A549 treated with ZK216348 at 1 μM for 4 hours (cell line): ENCODE results near the gene COQ5. TPM values are rescaled to one million over a fixed set of nuclear protein-coding genes. Genes with fewer than 3 reads are reported as not detected.

Source experiments
- total RNA-seq: library from RNA; stranded (reverse); fragments of 200-300 nt; extraction: Qiagen RNA extraction; gene quantifications from 5 replicates; pipeline ENCODE4 v1.2.3, GENCODE V29; 2022; ENCODE audit warnings: low read depth

COQ5 gene, protein sequence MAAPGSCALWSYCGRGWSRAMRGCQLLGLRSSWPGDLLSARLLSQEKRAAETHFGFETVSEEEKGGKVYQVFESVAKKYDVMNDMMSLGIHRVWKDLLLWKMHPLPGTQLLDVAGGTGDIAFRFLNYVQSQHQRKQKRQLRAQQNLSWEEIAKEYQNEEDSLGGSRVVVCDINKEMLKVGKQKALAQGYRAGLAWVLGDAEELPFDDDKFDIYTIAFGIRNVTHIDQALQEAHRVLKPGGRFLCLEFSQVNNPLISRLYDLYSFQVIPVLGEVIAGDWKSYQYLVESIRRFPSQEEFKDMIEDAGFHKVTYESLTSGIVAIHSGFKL
- 24.4 to 30.2 TPM (median 25.9 TPM) in 5 replicates for total RNA-seq

DNA sequence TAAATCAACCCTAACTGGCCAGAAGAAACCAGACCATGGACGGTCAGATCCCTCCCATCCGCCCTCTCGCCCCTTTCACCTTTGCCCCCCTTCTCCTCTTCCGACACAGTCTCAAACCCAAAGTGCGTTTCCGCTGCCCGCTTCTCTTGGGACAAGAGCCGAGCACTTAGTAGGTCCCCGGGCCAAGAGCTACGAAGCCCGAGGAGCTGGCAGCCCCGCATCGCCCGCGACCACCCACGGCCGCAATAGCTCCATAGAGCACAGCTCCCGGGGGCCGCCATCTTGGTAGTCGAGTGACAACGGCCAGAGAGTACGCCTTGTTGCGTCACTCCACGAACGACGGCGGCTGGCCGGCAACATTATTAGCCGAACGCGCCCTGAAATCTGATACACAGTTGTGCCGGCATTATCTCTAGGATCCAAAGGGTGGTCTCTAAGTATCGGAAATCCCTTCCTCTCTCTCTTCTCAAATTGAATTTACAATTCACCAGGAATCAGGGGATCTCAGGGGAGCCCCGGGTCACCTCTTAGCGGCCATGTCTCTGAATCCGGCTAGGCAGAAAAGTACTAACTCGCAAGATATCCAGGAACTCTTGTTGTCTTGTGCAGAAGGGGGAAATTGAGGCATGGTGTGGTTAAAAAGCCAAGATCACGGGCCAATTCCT lies at the start of gene COQ5:
Gene COQ5, minus strand, starts transcription at position 298 of the 665 bp plus-strand sequence. Its CDS starts 17 bp downstream, at position 281.

DNA sequence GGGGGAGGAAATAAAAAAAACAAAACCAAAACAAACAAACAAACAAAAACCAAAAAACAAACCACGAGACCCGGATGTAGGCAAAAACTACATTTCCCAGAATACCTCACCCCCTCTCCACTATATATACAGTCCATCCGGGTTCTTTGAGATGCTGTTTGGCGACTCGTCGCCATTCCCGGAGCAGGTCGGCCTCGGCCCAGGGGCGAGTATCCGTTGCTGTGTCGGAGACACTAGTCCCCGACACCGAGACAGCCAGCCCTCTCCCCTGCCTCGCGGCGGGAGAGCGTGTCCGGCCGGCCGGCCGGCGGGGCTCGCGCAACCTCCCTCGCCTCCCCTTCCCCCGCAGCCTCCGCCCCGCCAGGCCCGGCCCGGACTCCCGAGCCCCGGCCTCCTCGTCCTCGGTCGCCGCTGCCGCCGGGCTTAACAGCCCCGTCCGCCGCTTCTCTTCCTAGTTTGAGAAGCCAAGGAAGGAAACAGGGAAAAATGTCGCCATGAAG lies 5.3 kb upstream of the COQ5 start, which contains the start of gene RNF10:
Gene RNF10, plus strand, starts transcription at position 154 of the 500 bp plus-strand sequence. CDS start 456 bp downstream, outside the sequence.

DNA sequence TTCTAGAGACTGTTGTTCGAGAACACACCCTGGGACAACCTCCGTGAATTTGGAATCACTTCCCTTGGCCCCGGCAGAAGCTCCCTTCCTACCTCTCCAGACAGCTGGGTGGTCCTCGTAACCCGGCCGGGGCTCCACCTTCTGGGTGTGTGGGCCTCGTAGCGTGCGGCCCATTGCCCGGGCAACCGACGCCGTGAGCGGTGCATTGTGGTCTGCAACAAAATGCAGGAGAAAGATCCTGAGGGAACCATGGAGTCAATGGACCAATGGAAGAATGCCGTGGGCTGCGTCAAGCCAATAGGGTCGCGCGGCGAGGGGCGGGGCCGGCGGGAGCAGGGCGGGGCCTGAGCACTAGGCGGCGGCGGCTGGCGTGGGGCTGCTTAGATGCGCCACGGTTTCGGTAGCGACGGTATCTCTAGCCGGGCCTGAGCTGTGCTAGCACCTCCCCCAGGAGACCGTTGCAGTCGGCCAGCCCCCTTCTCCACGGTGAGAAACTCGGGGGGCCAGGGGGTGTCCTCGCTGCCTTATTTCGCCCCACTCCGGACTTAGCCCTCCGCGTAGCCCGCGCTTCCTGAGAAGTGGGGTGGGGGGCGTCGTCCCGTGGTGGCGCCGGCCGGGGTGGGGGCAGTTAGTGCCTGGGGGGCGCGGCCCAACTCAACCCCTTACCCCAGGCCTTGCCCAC lies 33.1 kb downstream of the COQ5 start, which contains the start of gene DYNLL1:
Gene DYNLL1, plus strand, starts transcription at position 383 of the 682 bp plus-strand sequence. CDS start 309 bp downstream, outside the sequence.

DNA sequence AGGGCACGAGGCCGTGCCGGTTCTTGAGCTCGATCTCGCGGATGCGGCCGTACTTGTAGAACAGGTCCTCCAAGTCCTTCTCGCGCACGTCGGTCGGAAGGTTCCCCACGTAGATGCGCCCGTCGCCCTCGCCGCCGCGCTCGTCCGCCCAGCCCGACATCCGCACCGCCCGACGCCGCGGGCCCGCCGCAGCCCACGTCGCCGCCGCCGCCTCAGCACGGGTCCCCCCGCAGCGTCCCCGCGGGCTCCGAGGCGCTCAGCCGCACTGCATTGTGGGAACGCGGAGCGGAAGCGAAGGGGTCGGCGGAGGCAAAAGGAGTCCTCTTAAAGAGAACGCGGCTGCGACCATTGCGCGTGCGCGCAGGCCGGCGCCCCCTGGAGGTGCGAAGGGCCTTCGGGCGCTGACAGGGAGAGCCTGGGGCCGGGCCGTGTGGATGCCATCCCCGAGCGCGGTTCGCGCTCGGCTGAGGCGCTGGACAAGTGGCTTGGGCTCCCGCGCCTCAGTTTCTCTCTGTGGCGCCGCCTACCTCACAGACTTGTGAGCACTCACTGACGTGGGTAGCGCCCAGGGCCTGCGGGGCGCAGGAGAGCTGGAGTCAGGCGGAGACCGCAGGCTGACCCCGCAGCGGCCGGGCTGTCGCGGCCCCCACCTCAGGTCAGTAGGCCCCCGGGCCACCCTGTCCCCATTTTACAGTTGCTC lies 59.4 kb downstream of the COQ5 start, which contains the start of gene SRSF9:
Gene SRSF9, minus strand, starts transcription at position 299 of the 700 bp plus-strand sequence. Its CDS starts 139 bp downstream, at position 160.

Other genes with a start within 250 kb of the COQ5 start
- not detected in 5 replicates for gene RNU4-2, start 237.3 kb downstream of the COQ5 start, total RNA-seq
- gene RNU4-1, start 235.9 kb downstream of the COQ5 start, total RNA-seq: not detected in 5 replicates
- gene SIRT4, start 226.8 kb downstream of the COQ5 start, total RNA-seq: 0.66 to 1.6 TPM (median 0.98 TPM) in 5 replicates
- gene PLA2G1B, start 201.4 kb downstream of the COQ5 start, total RNA-seq: not detected in 5 replicates
- 0.50 to 1.4 TPM (median 1.2 TPM) in 5 replicates for gene MSI1, start 160.0 kb downstream of the COQ5 start, total RNA-seq
- 658 to 856 TPM (median 772 TPM) in 5 replicates for gene COX6A1, start 91.0 kb downstream of the COQ5 start, total RNA-seq
- gene TRIAP1, start 82.8 kb downstream of the COQ5 start, total RNA-seq: 64.1 to 93.0 TPM (median 72.4 TPM) in 5 replicates
- gene GATC, start 82.7 kb downstream of the COQ5 start, total RNA-seq: 19.4 to 26.1 TPM (median 24.1 TPM) in 5 replicates
- gene SRSF9, start 59.4 kb downstream of the COQ5 start, total RNA-seq: 197 to 241 TPM (median 226 TPM) in 5 replicates
- gene DYNLL1, start 33.0 kb downstream of the COQ5 start, total RNA-seq: 592 to 753 TPM (median 641 TPM) in 5 replicates
- 99.9 to 108 TPM (median 101 TPM) in 5 replicates for gene RNF10, start 5.2 kb upstream of the COQ5 start, total RNA-seq
- gene POP5, start 52.2 kb upstream of the COQ5 start, total RNA-seq: 44.5 to 57.8 TPM (median 51.4 TPM) in 5 replicates
- 0.22 to 0.57 TPM (median 0.27 TPM) in 4 of 5 replicates, not detected in the other for gene CABP1, start 111.5 kb upstream of the COQ5 start, total RNA-seq
- gene MLEC, start 158.0 kb upstream of the COQ5 start, total RNA-seq: 80.1 to 125 TPM (median 93.4 TPM) in 5 replicates
- 22.6 to 30.1 TPM (median 26.6 TPM) in 5 replicates for gene UNC119B, start 181.3 kb upstream of the COQ5 start, total RNA-seq
- 5.8 to 12.0 TPM (median 9.9 TPM) in 5 replicates for gene ACADS, start 196.7 kb upstream of the COQ5 start, total RNA-seq